T-helper 1 cell (primary cell): ENCODE measurements around the gene COL19A1.

Experiments used
- DNase-seq, 5 donors: peaks; one replicate each; pipeline ENCODE4 v3.0.0-alpha.2; 2012 to 2020

COL19A1 gene

DNA sequence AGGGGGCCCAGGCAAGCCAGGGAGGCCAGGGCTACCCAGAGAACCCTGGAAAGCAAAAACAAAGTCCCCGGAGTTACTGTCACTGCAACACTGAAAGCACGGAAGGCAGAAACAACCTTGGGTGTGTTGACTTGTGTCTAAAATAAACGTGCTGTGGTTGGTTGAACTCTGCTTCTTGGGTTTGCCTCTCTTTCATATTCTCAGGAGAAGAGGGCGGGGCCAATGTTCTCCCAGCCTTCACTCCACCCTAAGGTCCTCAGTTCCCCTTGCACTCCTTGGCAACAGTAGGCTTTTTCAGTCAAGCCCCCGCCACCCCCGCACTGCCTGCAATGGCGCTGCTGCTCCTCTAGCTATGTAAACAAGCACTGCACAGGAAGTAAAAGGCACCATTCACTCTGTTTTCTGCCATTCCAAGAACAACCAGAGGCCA lies 375.6 kb downstream of the COL19A1 start:
- DNase-seq = no peak

DNA sequence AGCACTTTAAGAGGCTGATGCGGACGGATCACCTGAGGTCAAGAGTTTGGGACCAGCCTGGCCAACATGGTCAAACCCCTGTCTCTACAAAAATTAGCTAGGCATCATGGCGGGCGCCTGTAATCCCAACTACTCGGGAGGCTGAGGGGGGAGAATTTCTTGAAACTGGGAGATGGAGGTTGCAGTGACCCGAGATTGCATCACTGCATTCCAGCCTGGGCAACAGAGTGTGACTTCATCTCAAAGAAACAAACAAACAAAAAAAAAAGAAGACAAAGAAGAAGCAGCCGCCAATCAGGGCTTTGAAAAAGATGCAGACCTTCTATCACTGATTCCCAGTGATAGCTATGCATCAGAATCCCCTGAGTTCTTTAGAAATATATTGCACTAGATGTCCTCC lies 379.8 kb downstream of the COL19A1 start:
- no peak for DNase-seq

DNA sequence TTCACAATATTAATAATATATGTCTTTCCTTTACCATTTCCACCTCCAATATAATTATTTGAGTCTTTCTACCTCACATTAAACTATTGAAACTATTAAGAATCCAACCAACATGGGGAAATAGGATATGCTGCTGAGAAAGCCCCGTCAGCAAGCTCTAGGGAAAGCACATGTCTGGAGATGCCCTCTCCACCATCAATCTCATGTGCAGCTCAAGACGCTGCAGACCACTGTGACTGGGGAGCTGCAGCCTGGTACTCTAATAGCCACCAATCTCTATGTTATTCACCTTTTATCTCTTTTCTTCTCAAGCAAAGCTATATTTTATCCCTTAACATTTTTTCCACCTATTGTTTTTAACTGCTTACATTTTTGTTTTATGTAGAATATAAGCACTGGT lies 386.2 kb downstream of the COL19A1 start:
- no peak for DNase-seq

DNA sequence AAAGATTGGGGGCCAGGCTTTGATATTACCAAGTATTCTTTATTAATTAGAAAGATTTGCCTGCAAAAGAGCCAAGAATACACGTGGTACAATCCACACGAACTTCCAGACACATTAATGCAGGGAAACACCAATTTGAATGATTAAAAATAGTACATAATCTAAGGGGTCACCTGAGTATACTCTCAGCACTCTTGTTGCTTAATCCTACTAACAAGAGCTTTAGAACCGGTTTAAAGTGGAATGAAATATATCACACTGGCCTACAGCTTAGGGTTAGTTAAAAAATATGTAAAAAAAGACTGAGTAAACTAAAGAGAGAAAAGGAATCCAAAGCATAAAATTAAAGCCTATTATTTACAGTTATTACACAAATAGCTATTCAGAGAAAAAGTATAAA lies 387.6 kb downstream of the COL19A1 start:
- DNase-seq = no peak

DNA sequence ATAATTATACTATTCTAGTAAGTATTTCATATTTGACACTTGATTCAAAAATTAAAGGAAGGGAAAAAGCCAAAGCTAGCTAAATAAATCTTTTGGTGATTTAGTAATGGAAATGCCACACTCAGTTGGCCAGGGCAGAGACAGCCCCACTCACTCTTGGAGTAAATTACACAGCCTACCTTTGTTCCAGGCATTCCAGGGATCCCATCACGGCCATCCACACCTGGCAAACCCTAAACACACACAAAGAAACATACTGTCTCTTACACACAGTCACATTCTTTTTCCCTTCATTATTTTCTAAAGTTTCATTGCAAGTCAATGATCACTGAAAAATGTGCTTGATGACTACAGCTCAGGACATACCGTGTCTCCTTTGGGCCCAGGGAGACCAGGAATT lies 388.4 kb downstream of the COL19A1 start:
- DNase-seq = no peak

DNA sequence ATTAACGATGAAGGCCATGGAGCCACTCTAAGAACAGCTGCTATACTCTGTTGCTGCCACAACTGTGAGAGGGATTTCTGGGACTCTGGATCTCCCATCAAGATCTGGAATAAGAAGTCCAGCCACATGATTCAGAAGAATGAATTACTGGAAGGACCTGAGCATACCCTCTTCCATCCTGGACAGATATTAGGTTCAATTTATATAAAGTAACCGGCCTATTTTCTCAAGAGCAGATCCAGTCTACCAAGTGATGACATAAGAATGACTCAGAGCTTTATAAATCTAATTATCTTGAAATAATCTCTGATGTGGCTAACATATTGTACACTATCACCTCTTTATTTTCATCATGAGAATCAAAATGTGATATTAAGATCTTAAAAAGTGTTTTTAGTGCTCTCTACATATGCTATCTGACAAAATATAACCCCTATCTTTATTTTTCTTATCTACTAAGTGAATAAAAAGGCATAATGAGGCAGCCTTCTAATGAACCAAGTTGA lies 391.5 kb downstream of the COL19A1 start:
- DNase-seq = no peak

DNA sequence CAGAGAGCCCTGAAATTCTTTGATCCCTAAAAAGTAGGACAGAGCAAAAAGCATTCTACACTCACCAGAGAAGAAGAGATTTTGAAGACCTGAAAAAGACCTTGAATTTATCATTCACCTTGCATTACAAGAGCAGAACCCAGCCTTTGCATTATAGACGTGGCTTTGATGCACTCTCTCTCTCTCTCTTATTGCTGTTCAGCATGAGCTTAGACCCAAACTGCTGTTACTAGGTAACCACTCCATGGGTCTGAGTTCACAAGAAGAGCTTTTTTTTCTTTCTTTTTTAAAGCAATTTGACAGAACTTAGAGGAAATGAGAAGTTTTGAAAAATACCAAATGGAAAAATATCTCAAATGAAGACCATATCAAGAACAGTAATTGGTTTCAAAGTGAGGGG lies 392.1 kb downstream of the COL19A1 start:
- no peak for DNase-seq
